GM19023 (cell line): ENCODE data around the gene UNC13A.
A peak's percentile ranks its signal among the peaks of the same experiment; 100 is the strongest.

Experiments used
- ATAC-seq: cut with Tn5 transposase; IDR thresholded peaks from one replicate; pipeline ENCODE4 v1.9.1; 2021; ENCODE audit warnings: mild to moderate bottlenecking, moderate library complexity; ENCODE audit not compliant: unreplicated experiment

Gene UNC13A

GRCh38 chr19:17687857-17688784, at the start of gene UNC13A:
UNC13A (minus strand) TSS chr19:17688354; CDS start chr19:17688199, 155 bp downstream.
- no peak for ATAC-seq

GRCh38 chr19:17737690-17738153, 49.6 kb upstream of the UNC13A start:
- no peak for ATAC-seq

GRCh38 chr19:17735410-17735809, 47.3 kb upstream of the UNC13A start:
- ATAC-seq = no peak

- no peak for ATAC-seq
These were observed 46.0 kb upstream of the UNC13A start for GRCh38 chr19:17734146-17734545.

DNA sequence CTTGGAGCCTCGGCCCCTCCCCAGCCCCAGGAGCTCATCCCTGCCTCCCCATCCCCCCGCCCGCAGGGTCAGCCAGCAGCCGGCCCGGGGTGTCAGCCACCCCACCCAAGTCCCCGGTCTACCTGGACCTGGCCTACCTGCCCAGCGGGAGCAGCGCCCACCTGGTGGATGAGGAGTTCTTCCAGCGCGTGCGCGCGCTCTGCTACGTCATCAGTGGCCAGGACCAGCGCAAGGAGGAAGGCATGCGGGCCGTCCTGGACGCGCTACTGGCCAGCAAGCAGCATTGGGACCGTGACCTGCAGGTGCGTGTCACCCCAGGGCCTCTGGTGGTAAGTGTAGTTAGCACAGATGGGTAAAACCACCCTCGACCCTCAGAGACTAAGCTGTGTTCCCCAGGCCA, 45.0 kb upstream of the UNC13A start:
- no peak for ATAC-seq

DNA sequence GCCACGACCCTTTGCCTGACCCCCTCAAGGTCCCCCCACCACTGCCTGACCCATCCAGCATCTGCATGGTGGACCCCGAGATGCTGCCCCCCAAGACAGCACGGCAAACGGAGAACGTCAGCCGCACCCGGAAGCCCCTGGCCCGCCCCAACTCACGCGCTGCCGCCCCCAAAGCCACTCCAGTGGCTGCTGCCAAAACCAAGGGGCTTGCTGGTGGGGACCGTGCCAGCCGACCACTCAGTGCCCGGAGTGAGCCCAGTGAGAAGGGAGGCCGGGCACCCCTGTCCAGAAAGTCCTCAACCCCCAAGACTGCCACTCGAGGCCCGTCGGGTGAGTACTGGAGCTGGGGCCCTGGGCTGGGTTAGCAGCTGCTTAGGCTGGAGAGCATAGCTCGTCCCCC, 39.7 kb upstream of the UNC13A start:
- no peak for ATAC-seq

- no peak for ATAC-seq
These were observed 39.0 kb upstream of the UNC13A start for GRCh38 chr19:17726964-17727773.

- ATAC-seq = no peak
These were observed 38.1 kb upstream of the UNC13A start for GRCh38 chr19:17726136-17726741.

- ATAC-seq = no peak
These were observed 37.4 kb upstream of the UNC13A start for GRCh38 chr19:17725422-17726078.

GRCh38 chr19:17724655-17725054, 36.5 kb upstream of the UNC13A start:
- ATAC-seq = no peak

DNA sequence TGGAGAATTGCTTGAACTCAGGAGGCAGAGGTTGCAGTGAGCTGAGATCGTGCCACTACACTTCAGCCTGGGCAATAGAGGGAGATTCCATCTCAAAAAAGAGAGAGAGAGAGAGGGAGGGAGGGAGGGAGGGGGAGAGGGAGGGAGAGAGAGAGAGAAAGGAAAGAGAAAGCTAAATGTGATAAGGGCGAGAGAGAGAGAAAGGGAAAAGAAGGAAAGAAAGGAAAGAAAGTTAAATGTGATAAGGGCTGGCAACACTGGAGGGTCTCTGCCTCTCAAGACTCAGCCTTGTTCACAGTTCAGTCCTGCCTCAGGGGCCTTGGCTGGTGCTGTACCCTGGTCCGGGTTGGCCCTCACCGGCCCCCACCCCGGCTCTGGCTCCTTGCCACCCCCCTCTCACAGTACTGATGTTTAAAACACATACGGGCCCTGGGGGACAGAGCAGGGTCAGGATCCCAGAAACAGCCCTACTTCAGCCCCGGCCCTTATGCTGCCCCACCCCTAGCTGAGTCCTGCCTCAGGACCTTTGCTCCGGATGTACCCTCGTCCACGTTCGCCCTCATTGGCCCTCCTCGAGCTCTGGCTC, 34.6 kb upstream of the UNC13A start:
- no peak for ATAC-seq

DNA sequence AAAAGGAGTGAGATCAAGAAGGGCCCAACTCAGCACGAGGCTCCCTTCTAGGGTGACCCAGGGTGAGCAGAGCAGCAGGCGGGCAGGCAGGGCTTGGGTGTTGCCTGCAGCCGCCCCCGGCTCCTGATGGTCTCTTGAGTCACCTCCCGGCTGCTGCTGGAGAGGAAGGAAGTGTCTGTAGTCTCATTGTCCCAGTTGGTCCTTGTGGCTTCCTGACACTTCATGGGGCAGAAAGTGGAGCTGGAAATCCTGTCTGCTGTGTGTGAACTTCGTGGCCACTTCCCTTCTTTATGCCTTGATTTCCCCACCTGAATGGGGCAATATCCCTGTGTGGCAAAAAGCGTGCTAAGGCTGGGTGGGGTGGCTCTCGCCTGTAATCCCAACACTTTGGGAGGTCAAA, 33.7 kb upstream of the UNC13A start:
- ATAC-seq = no peak

DNA sequence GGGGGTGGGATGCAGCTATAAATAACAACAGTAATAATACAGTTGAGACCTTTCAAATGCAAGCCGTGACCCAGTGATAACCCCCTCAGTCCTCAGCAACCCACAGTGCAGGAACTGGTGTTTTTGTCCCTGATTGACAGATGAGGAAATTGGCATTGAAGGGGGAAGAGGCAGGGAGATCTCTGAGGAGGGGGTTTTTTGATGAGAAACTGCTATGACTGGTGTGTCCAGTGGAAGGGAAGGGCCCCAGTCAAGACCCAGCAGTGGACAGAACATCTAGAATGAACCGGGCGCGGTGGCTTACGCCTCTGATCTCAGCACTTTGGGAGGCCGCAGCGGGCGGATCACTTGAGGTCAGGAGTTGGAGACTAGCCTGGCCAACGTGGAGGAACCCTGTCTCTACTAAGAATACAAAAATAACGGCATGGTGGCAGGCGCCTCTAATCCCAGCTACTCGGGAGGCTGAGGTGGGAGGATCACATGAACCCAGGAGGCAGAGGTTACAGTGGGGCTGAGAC, 33.0 kb upstream of the UNC13A start:
- no peak for ATAC-seq

- no peak for ATAC-seq
These were observed 32.3 kb upstream of the UNC13A start for GRCh38 chr19:17720440-17720839.

- peak; percentile 39 for ATAC-seq
These were observed 31.7 kb upstream of the UNC13A start for GRCh38 chr19:17719730-17720400.

GRCh38 chr19:17718947-17719711, 31.0 kb upstream of the UNC13A start, which contains the start of gene MAP1S:
MAP1S (plus strand) TSS chr19:17719480; CDS start chr19:17719503, 23 bp downstream.
- peak; percentile 79 for ATAC-seq

- ATAC-seq = no peak
These were observed 30.4 kb upstream of the UNC13A start for GRCh38 chr19:17718550-17718946.

DNA sequence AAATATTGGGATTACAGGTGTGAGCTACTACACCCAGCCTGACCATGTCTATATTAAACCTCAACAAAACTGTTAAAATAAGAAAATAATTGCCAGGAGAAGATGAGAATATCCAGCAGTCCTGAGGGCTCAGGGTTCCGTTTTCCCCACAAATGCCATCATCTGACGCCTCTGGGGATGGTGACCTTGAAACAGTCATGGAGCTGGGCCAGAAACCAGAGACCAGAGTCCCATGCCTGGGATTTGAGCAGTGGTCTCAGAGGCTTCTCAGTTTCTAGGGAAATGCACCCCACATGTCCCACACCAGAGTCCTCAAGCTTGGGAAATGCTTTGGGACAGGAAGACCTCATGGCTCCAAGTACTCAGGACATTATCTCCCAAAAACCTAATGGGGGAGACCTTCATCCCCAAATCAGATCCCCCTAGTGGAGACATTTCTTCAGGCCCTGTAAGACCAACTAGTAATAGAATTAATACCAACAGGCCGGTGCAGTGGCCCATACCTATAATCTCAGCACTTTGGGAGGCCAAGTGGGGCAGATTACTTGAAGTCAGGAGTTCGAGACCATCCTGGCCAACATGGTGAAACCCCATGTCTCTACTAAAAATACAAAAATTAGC, 28.3 kb upstream of the UNC13A start:
- no peak for ATAC-seq
